ENCODE data around the gene FAM83G. TPM values are rescaled to one million over a fixed set of nuclear protein-coding genes. Genes with fewer than 3 reads are reported as not detected.
"Not testable (repeated sequence)": the region's sequence is repeated elsewhere in the genome, so short reads cannot be mapped to it uniquely, and the experiment has no call there.

Gene FAM83G
- total RNA-seq, 2 donors from 2014 or later = 14.0 to 50.9 TPM

- H3K36me3 ChIP-seq = no peaks in the 10 kb centered on the region
- no peaks in the 10 kb centered on the region for H3K27me3 ChIP-seq
- H3K4me1 ChIP-seq = peaks cover 0 to 16% of the 10 kb centered on the region in 2 donors
- H3K27ac ChIP-seq = no peak overlapping the region
- H3K9me3 ChIP-seq = no peaks in the 10 kb centered on the region
- no peak overlapping the region for H3K4me3 ChIP-seq
- DNase-seq (ENCODE audit: low spot score) = no peak
- TF ChIP-seq CTCF (IDR thresholded peaks at IDR 0.05) = no peak
Observed at GRCh38 chr17:18958611-18959010, 46.0 kb downstream of the FAM83G start.

- Histone ChIP-seq H3K4me1 (peaks cover 0 to 16% of the 10 kb centered on the region in 2 donors), H3K27ac (no peak overlapping the region), H3K4me3 (no peak overlapping the region), H3K36me3 (no peaks in the 10 kb centered on the region), H3K9me3 (no peaks in the 10 kb centered on the region), H3K27me3 (no peaks in the 10 kb centered on the region)
- no peak for DNase-seq (ENCODE audit: low spot score)
- no peak for TF ChIP-seq CTCF (IDR thresholded peaks at IDR 0.05)
Observed at GRCh38 chr17:18957831-18958230, 46.7 kb downstream of the FAM83G start.

GRCh38 chr17:18956581-18956980 is 48.0 kb downstream of the FAM83G start:
- no peak for DNase-seq (ENCODE audit: low spot score)
- TF ChIP-seq CTCF (IDR thresholded peaks at IDR 0.05) = no peak
- H3K4me1 ChIP-seq = peaks cover 0 to 11% of the 10 kb centered on the region in 2 donors

GRCh38 chr17:18956021-18956420 is 48.5 kb downstream of the FAM83G start:
- not testable (repeated sequence) for H3K4me1 ChIP-seq; H3K36me3 ChIP-seq; H3K27ac ChIP-seq; H3K27me3 ChIP-seq; H3K9me3 ChIP-seq; DNase-seq (ENCODE audit: low spot score); H3K4me3 ChIP-seq

More at GRCh38 chr17:18956581-18956980, 48.0 kb downstream of the FAM83G start:
- H3K36me3 ChIP-seq = no peaks in the 10 kb centered on the region
- no peaks in the 10 kb centered on the region for H3K27me3 ChIP-seq
- H3K9me3 ChIP-seq = no peaks in the 10 kb centered on the region
- H3K27ac ChIP-seq = no peak overlapping the region
- H3K4me3 ChIP-seq = no peak overlapping the region

GRCh38 chr17:18955009-18955408 is 49.6 kb downstream of the FAM83G start:
- no peaks in the 10 kb centered on the region for H3K36me3 ChIP-seq
- no peak overlapping the region for H3K27ac ChIP-seq
- no peak overlapping the region for H3K4me3 ChIP-seq
- H3K9me3 ChIP-seq = no peaks in the 10 kb centered on the region
- DNase-seq (ENCODE audit: low spot score) = no peak
- peaks cover 0 to 6% of the 10 kb centered on the region in 2 donors for H3K4me1 ChIP-seq
- no peaks in the 10 kb centered on the region for H3K27me3 ChIP-seq
- TF ChIP-seq CTCF (IDR thresholded peaks at IDR 0.05) = no peak

GRCh38 chr17:18954321-18954720 is 50.2 kb downstream of the FAM83G start:
- Histone ChIP-seq H3K4me1 (peaks cover 0 to 13% of the 10 kb centered on the region in 2 donors), H3K4me3 (no peak overlapping the region), H3K9me3 (no peaks in the 10 kb centered on the region), H3K36me3 (no peaks in the 10 kb centered on the region), H3K27ac (no peak overlapping the region), H3K27me3 (no peaks in the 10 kb centered on the region)
- TF ChIP-seq CTCF (IDR thresholded peaks at IDR 0.05) = no peak
- no peak for DNase-seq (ENCODE audit: low spot score)

Measured in right atrium auricular region (tissue), 2 donors.